WTC11 (cell line): ENCODE data around the gene NCKAP5.

Experiments
- ATF2 ChIP-seq: sonication (generic); formaldehyde crosslinking; IDR thresholded peaks from 2 replicates; pipeline ENCODE4 v1.8.1; 2022; ENCODE audit warnings: low read depth, missing genetic modification reagents, borderline replicate concordance
- CTCF ChIP-seq: fragments of 200-600 bp; IDR thresholded peaks from 2 replicates; pipeline ENCODE4 v1.8.0; 2022; ENCODE audit warnings: antibody characterized with exemption
- ETV6 ChIP-seq: sonication (generic); formaldehyde crosslinking; IDR thresholded peaks from 2 replicates; pipeline ENCODE4 v1.8.1; 2022; ENCODE audit warnings: mild to moderate bottlenecking, missing genetic modification reagents
- JUN ChIP-seq: sonication (generic); formaldehyde crosslinking; IDR thresholded peaks from 2 replicates; pipeline ENCODE4 v1.8.0; 2023; ENCODE audit warnings: mild to moderate bottlenecking, missing genetic modification reagents
- SP1 ChIP-seq: sonication (generic); formaldehyde crosslinking; conservative IDR thresholded peaks from 2 replicates; pipeline ENCODE4 v1.8.1; 2022; ENCODE audit warnings: missing genetic modification reagents
- TCF7 ChIP-seq: sonication (generic); formaldehyde crosslinking; IDR thresholded peaks from 2 replicates; pipeline ENCODE4 v1.8.0; 2022; ENCODE audit warnings: mild to moderate bottlenecking, low read depth, missing genetic modification reagents, moderate library complexity
- TEAD4 ChIP-seq: sonication (generic); formaldehyde crosslinking; IDR thresholded peaks from 2 replicates; pipeline ENCODE4 v1.8.0; 2022; ENCODE audit warnings: mild to moderate bottlenecking, missing genetic modification reagents
- ZNF263 ChIP-seq: sonication (generic); formaldehyde crosslinking; IDR thresholded peaks from 2 replicates; pipeline ENCODE4 v1.8.1; 2022; ENCODE audit warnings: low read depth, mild to moderate bottlenecking, moderate library complexity, missing genetic modification reagents
- TF ChIP-seq, protein P1 (sequence below): sonication (generic); formaldehyde crosslinking; IDR thresholded peaks from 2 replicates; pipeline ENCODE4 v1.8.1; 2023; ENCODE audit warnings: mild to moderate bottlenecking, missing genetic modification reagents
- TF ChIP-seq, protein P2 (sequence below): sonication (generic); formaldehyde crosslinking; IDR thresholded peaks from 2 replicates; pipeline ENCODE4 v1.8.0; 2022; ENCODE audit warnings: mild to moderate bottlenecking, missing genetic modification reagents

GRCh38 chr2:132734961-132735360 lies 833.3 kb downstream of the NCKAP5 start:
- no peak for TF ChIP-seq CTCF
- TF ChIP-seq, protein P1, sequence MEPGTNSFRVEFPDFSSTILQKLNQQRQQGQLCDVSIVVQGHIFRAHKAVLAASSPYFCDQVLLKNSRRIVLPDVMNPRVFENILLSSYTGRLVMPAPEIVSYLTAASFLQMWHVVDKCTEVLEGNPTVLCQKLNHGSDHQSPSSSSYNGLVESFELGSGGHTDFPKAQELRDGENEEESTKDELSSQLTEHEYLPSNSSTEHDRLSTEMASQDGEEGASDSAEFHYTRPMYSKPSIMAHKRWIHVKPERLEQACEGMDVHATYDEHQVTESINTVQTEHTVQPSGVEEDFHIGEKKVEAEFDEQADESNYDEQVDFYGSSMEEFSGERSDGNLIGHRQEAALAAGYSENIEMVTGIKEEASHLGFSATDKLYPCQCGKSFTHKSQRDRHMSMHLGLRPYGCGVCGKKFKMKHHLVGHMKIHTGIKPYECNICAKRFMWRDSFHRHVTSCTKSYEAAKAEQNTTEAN: no peak
- no peak for TF ChIP-seq ZNF263
- TF ChIP-seq ATF2: no peak
- no peak for TF ChIP-seq TEAD4 (CRISPR knock-in tag)
- no peak for TF ChIP-seq ETV6
- TF ChIP-seq TCF7 (CRISPR knock-in tag): no peak
- TF ChIP-seq, protein P2, sequence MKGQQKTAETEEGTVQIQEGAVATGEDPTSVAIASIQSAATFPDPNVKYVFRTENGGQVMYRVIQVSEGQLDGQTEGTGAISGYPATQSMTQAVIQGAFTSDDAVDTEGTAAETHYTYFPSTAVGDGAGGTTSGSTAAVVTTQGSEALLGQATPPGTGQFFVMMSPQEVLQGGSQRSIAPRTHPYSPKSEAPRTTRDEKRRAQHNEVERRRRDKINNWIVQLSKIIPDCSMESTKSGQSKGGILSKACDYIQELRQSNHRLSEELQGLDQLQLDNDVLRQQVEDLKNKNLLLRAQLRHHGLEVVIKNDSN (CRISPR knock-in tag): no peak
- TF ChIP-seq JUN: no peak
- no peak for TF ChIP-seq SP1 (CRISPR knock-in tag)
